HFFc6 (cell line): Measurements from ENCODE around the gene TAS2R38. TPM values are rescaled to one million over a fixed set of nuclear protein-coding genes. Genes with fewer than 3 reads are reported as not detected.

Experiments used
- DNase-seq: peaks from one replicate; pipeline ENCODE4 v3.0.0-alpha.2; 2018
- H3K27ac Mint-ChIP-seq: 2 replicates; pipeline ENCODE4 v1.8.0; 2020; ENCODE audit warnings: mild to moderate bottlenecking, mixed read lengths
- H3K27me3 Mint-ChIP-seq: 2 replicates; pipeline ENCODE4 v1.8.0; 2021; ENCODE audit warnings: mild to moderate bottlenecking, moderate library complexity, mixed read lengths; ENCODE audit not compliant: insufficient read depth
- H3K36me3 Mint-ChIP-seq: 2 replicates; pipeline ENCODE4 v1.8.0; 2021; ENCODE audit warnings: low read depth, mixed read lengths
- H3K4me1 Mint-ChIP-seq: 2 replicates; pipeline ENCODE4 v1.8.0; 2020; ENCODE audit warnings: low read depth, mixed read lengths
- H3K4me3 Mint-ChIP-seq: 2 replicates; pipeline ENCODE4 v1.8.0; 2020; ENCODE audit warnings: mild to moderate bottlenecking, moderate library complexity, mixed read lengths
- H3K9me3 Mint-ChIP-seq: 2 replicates; pipeline ENCODE4 v1.8.0; 2020; ENCODE audit warnings: mild to moderate bottlenecking, mixed read lengths
- total RNA-seq, 6 experiments: library from RNA; stranded (reverse); fragmentation: NEBNext Ultra II Directional; extraction: Animal tissue kit (Norgen Biotek cat#: 25700); gene quantifications; 2 replicates in 1 of 6; 3 replicates in 5 of 6; pipeline ENCODE4 v1.2.3, GENCODE V29; 2021
- TF ChIP-seq, protein P1 (sequence below): fragments of 200-600 bp; sonication (generic); IDR thresholded peaks from 2 replicates; pipeline ENCODE4 v1.5.0; 2021; ENCODE audit warnings: antibody characterized with exemption, mild to moderate bottlenecking

The TAS2R38 gene
- total RNA-seq, 6 experiments from 2014 or later: not detected

DNA sequence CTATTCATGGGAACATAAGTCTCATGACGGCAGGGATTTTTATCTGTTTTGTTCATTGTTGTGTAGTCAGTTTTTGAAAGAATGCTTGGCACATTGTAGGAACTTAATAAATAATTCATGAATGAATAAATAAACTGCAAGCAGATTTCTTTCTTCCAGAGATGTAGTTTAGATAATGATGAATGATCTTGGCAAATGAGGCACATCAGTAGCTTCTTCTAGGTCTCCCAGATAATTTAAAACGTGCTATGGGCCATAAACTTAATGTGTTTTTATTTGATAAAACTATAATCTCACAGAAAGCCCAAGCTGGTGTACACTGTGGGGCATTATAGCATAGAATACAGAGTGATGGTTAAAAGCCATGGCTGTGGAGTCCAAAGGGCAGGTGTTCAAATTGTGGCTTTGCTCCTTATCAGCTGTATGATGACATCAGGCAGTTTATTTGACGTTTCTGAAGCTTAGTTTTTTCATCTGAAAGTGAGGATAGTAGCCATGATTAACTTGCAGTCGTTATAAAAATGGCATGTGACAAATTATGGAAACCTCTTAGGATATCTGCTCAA is 25.6 kb upstream of the TAS2R38 start:
- TF ChIP-seq, protein P1, sequence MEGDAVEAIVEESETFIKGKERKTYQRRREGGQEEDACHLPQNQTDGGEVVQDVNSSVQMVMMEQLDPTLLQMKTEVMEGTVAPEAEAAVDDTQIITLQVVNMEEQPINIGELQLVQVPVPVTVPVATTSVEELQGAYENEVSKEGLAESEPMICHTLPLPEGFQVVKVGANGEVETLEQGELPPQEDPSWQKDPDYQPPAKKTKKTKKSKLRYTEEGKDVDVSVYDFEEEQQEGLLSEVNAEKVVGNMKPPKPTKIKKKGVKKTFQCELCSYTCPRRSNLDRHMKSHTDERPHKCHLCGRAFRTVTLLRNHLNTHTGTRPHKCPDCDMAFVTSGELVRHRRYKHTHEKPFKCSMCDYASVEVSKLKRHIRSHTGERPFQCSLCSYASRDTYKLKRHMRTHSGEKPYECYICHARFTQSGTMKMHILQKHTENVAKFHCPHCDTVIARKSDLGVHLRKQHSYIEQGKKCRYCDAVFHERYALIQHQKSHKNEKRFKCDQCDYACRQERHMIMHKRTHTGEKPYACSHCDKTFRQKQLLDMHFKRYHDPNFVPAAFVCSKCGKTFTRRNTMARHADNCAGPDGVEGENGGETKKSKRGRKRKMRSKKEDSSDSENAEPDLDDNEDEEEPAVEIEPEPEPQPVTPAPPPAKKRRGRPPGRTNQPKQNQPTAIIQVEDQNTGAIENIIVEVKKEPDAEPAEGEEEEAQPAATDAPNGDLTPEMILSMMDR: no peak
- H3K27me3 Mint-ChIP-seq: no peaks in the 10 kb centered on the region; the same call in 1 of the 2 replicates
- H3K4me1 Mint-ChIP-seq: no peaks in the 10 kb centered on the region
- no peak overlapping the region for H3K4me3 Mint-ChIP-seq
- H3K9me3 Mint-ChIP-seq: peaks cover 40% of the 10 kb centered on the region
- DNase-seq: no peak
- no peaks in the 10 kb centered on the region; the same call in 1 of the 2 replicates for H3K36me3 Mint-ChIP-seq
- H3K27ac Mint-ChIP-seq: no peak overlapping the region

DNA sequence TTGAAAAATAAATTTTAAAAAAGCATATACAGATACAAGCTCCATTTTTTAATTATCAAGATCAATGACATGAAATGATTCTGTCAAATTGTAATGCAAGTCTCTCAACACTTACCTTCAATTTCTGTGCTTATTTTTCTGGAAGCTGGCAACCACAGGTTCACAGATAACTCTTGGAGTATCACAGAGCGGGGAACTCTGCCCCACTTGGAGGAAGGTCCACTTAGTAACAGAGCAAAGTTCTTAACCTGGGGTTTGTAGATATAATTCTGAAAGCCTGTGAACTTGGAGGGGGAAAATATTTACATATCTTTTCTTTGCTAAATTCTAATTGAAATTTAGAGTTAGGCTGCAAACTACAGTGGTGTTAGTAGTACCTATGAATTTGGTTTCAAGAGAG is 19.8 kb upstream of the TAS2R38 start:
- DNase-seq: no peak
- H3K4me3 Mint-ChIP-seq: no peak overlapping the region
- H3K36me3 Mint-ChIP-seq: peaks cover 6% of the 10 kb centered on the region; the same call in 1 of the 2 replicates
- TF ChIP-seq, protein P1: no peak
- H3K27ac Mint-ChIP-seq: no peak overlapping the region
- no peaks in the 10 kb centered on the region; the same call in 1 of the 2 replicates for H3K27me3 Mint-ChIP-seq
- H3K9me3 Mint-ChIP-seq: peaks cover 60% of the 10 kb centered on the region
- H3K4me1 Mint-ChIP-seq: no peaks in the 10 kb centered on the region

DNA sequence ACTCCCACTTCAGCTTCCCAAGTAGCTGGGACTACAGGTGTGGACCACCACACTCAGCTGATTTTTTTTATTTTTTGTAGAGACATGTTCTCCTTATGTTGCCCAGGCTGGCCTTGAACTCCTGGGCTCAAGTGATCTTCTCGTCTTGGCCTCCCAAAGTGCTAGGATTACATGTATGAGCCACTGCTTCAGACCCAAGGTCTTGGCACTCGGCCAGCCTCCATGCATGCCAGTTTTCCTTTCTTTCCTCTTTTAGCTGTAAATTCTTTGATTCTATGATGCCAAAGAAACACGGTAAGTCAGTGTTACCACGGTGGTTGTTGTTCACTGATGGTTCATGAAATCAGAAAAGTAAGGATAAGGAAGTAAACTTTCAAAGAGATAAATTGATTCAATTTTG is 19.1 kb upstream of the TAS2R38 start:
- H3K36me3 Mint-ChIP-seq: peaks cover 6% of the 10 kb centered on the region; the same call in 1 of the 2 replicates
- H3K4me3 Mint-ChIP-seq: no peak overlapping the region
- H3K9me3 Mint-ChIP-seq: peaks cover 63% of the 10 kb centered on the region
- H3K4me1 Mint-ChIP-seq: no peaks in the 10 kb centered on the region
- TF ChIP-seq, protein P1: no peak
- no peaks in the 10 kb centered on the region; the same call in 1 of the 2 replicates for H3K27me3 Mint-ChIP-seq
- H3K27ac Mint-ChIP-seq: no peak overlapping the region
- no peak for DNase-seq

DNA sequence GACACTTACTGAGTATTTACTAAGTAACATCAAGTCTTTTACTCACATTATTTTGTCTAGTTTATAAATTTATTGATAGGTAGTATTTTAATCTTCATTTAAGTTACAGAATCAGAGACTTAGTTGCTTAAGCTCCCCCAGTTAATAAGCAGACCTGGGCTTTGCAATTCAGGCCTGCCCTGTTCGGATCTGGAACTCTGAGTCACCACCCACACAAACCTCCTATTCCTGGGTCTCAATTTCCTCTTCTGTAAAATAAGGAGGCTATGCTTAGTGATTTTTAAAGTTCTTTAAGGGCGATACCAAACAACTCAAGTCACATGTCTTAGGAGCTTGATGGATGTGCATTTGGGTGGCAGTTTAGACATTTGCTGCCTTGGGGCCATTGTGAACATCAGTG is 18.6 kb upstream of the TAS2R38 start:
- DNase-seq: no peak
- H3K9me3 Mint-ChIP-seq: peaks cover 67% of the 10 kb centered on the region
- peaks cover 6% of the 10 kb centered on the region; the same call in 1 of the 2 replicates for H3K36me3 Mint-ChIP-seq
- H3K27ac Mint-ChIP-seq: no peak overlapping the region
- H3K4me1 Mint-ChIP-seq: no peaks in the 10 kb centered on the region
- H3K4me3 Mint-ChIP-seq: no peak overlapping the region
- TF ChIP-seq, protein P1: no peak
- H3K27me3 Mint-ChIP-seq: no peaks in the 10 kb centered on the region; the same call in 1 of the 2 replicates

DNA sequence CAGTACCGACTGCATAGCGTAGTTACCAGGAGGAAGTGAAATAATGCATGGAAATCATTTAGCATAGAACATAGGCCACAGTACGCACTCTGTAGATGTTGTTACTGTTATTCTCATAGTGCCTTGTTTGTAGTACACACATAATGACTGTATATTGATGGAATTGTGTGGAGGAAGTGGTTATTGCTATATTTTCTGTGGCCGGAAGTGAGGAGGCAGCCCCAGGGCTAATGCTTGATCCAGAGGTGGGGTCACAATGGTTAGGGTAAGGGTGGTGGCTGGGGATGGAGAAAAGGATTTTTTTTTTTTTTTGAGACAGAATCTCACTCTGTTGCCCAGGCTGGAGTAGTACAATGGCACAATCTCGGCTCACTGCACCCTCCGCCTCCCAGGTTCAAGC is 17.6 kb upstream of the TAS2R38 start:
- TF ChIP-seq, protein P1: no peak
- H3K9me3 Mint-ChIP-seq: peaks cover 66% of the 10 kb centered on the region
- no peak overlapping the region for H3K4me3 Mint-ChIP-seq
- no peaks in the 10 kb centered on the region for H3K4me1 Mint-ChIP-seq
- H3K36me3 Mint-ChIP-seq: peaks cover 6% of the 10 kb centered on the region; the same call in 1 of the 2 replicates
- H3K27ac Mint-ChIP-seq: no peak overlapping the region
- DNase-seq: no peak
- no peaks in the 10 kb centered on the region; the same call in none of the 2 replicates for H3K27me3 Mint-ChIP-seq
